ENCODE results near the gene DACT1. TPM values are rescaled to one million over a fixed set of nuclear protein-coding genes. Genes with fewer than 3 reads are reported as not detected.

The DACT1 gene
- total and polyA plus RNA-seq, 2 of the 13 experiments (the other 11 are each of a cell fraction or from before 2014, with no cell fraction given): 0.01 TPM; not detected in 1

DNA sequence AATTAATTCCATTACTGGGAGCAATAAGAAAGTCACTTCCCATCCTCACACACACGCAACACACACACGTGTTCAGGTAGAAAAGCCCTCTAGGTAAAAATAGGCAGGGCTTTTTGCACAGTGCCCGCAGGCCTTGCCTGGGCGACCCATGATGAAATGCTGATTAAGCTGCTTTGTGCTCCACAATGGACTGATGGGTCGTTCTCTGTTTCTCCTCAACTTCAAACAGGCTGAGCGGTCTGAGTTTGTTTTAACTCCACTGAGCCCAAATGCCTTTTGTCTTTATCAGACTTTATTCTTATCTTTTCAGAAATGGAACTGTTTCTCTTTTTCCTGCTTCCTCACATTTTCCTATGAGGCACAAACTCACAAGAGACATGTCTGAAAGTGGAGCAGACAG, 9.4 kb upstream of the DACT1 start:
- TF ChIP-seq, protein P1, sequence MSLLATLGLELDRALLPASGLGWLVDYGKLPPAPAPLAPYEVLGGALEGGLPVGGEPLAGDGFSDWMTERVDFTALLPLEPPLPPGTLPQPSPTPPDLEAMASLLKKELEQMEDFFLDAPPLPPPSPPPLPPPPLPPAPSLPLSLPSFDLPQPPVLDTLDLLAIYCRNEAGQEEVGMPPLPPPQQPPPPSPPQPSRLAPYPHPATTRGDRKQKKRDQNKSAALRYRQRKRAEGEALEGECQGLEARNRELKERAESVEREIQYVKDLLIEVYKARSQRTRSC (CRISPR knock-in tag; IDR thresholded peaks at IDR 0.05; ENCODE audit: low read depth): no peak
- TF ChIP-seq KLF16 (CRISPR knock-in tag; IDR thresholded peaks at IDR 0.05) (no peak), NRL (CRISPR knock-in tag; IDR thresholded peaks at IDR 0.05; ENCODE audit: borderline replicate concordance) (no peak), MAFF (IDR thresholded peaks at IDR 0.05; ENCODE audit: low read depth, low read length) (peak; percentile 38), MBNL3 (CRISPR knock-in tag; conservative IDR thresholded peaks at IDR 0.05) (no peak), MAFG (CRISPR knock-in tag; IDR thresholded peaks at IDR 0.05) (no peak), HHEX (CRISPR knock-in tag; IDR thresholded peaks at IDR 0.05) (no peak), CHD2 (IDR thresholded peaks at IDR 0.05; ENCODE audit: low read depth, low read length) (no peak), PAWR (CRISPR knock-in tag; IDR thresholded peaks at IDR 0.05; ENCODE audit: borderline replicate concordance) (no peak), ZNF737 (CRISPR knock-in tag; IDR thresholded peaks at IDR 0.05; ENCODE audit: borderline replicate concordance) (no peak), MAFK (conservative IDR thresholded peaks at IDR 0.05 in 1 of 2, IDR thresholded peaks at IDR 0.05 in 1 of 2; ENCODE audit: low read length in 2 of 2) (peak in 1 of 2 experiments; percentile 66; a peak in 3 of 4 replicates), MEIS1 (CRISPR knock-in tag; IDR thresholded peaks at IDR 0.05; ENCODE audit: borderline replicate concordance) (no peak), ZNF761 (CRISPR knock-in tag; conservative IDR thresholded peaks at IDR 0.05) (no peak), MYNN (CRISPR knock-in tag; IDR thresholded peaks at IDR 0.05; ENCODE audit: low read depth) (no peak)
- TF ChIP-seq, protein P2, sequence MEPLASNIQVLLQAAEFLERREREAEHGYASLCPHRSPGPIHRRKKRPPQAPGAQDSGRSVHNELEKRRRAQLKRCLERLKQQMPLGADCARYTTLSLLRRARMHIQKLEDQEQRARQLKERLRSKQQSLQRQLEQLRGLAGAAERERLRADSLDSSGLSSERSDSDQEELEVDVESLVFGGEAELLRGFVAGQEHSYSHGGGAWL (CRISPR knock-in tag; IDR thresholded peaks at IDR 0.05): no peak
- TF ChIP-seq, protein P3, sequence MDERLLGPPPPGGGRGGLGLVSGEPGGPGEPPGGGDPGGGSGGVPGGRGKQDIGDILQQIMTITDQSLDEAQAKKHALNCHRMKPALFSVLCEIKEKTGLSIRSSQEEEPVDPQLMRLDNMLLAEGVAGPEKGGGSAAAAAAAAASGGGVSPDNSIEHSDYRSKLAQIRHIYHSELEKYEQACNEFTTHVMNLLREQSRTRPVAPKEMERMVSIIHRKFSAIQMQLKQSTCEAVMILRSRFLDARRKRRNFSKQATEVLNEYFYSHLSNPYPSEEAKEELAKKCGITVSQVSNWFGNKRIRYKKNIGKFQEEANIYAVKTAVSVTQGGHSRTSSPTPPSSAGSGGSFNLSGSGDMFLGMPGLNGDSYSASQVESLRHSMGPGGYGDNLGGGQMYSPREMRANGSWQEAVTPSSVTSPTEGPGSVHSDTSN (CRISPR knock-in tag; IDR thresholded peaks at IDR 0.05): no peak
- TF ChIP-seq, protein P4, sequence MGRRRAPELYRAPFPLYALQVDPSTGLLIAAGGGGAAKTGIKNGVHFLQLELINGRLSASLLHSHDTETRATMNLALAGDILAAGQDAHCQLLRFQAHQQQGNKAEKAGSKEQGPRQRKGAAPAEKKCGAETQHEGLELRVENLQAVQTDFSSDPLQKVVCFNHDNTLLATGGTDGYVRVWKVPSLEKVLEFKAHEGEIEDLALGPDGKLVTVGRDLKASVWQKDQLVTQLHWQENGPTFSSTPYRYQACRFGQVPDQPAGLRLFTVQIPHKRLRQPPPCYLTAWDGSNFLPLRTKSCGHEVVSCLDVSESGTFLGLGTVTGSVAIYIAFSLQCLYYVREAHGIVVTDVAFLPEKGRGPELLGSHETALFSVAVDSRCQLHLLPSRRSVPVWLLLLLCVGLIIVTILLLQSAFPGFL (CRISPR knock-in tag; IDR thresholded peaks at IDR 0.05): no peak
- TF ChIP-seq, protein P5, sequence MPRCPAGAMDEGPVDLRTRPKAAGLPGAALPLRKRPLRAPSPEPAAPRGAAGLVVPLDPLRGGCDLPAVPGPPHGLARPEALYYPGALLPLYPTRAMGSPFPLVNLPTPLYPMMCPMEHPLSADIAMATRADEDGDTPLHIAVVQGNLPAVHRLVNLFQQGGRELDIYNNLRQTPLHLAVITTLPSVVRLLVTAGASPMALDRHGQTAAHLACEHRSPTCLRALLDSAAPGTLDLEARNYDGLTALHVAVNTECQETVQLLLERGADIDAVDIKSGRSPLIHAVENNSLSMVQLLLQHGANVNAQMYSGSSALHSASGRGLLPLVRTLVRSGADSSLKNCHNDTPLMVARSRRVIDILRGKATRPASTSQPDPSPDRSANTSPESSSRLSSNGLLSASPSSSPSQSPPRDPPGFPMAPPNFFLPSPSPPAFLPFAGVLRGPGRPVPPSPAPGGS (CRISPR knock-in tag; IDR thresholded peaks at IDR 0.05): no peak
- CTCF ChIA-PET (ENCODE audit: low intra/inter-chr PET ratio, low total read pairs): no interaction called here
- no peak overlapping the region for H3K4me3 ChIP-seq (replicated peaks in 1 of 3; ENCODE audit: insufficient read depth in 1 of 3, low read depth in 2 of 3, low read length in 3 of 3)
- no TSS peak for BruUV-seq (replicated peaks)
- H3K36me3 ChIP-seq (replicated peaks in 1 of 2; ENCODE audit: control insufficient read depth in 1 of 2, insufficient read depth in 2 of 2, low read length in 2 of 2): no peaks in the 10 kb centered on the region
- no peak for FAIRE-seq
- no peak for DNase-seq (ENCODE audit: low spot score)
- H3K27me3 ChIP-seq (ENCODE audit: control insufficient read depth in 1 of 2, insufficient read depth in 2 of 2, low read length in 2 of 2): peaks cover 4 to 16% of the 10 kb centered on the region in 2 experiments; a peak in 3 of 5 replicates
- no peak overlapping the region for H3K27ac ChIP-seq (ENCODE audit: extremely low read length, insufficient read depth, low read length)
- in situ Hi-C loops (cut with HindIII; ENCODE audit: extremely low pct_ligation_motif_present, low pct_unique_long_range_greater_than_20kb) (no loop called here), intact Hi-C loops (cut with micrococcal nuclease; ENCODE audit: unreplicated experiment) (no loop called here)
- no peaks in the 10 kb centered on the region for H4K20me1 ChIP-seq (ENCODE audit: insufficient read depth, low read length)
- no peak overlapping the region for H2AFZ ChIP-seq (ENCODE audit: low read length)
- 23% methylated on average over 6 of the region's 6 CpGs for WGBS (ENCODE audit: low lambda C conversion rate)
- H3K4me2 ChIP-seq (ENCODE audit: low read depth, low read length): no peak overlapping the region
- H3K9me3 ChIP-seq (ENCODE audit: low read length): no peaks in the 10 kb centered on the region
- POLR2A ChIA-PET: no interaction called here
- no peak overlapping the region for H3K9ac ChIP-seq (ENCODE audit: insufficient read depth, low read depth, low read length)
- no peak for ATAC-seq
- no peaks in the 10 kb centered on the region for H3K79me2 ChIP-seq (ENCODE audit: insufficient read depth, low read length)
- no peaks in the 10 kb centered on the region for H3K4me1 ChIP-seq (ENCODE audit: insufficient read depth, low read length)

Data from HepG2 (cell line).